T-cell (primary cell): ENCODE measurements around the gene NRXN2. TPM values are rescaled to one million over a fixed set of nuclear protein-coding genes. Genes with fewer than 3 reads are reported as not detected.

ENCODE experiments used
- ATAC-seq, 4 experiments: fragments of 200-7000 bp in 3 of 4; fragments of 150-1000 bp in 1 of 4; cut with Tn5 transposase; replicated peaks in 1 of 4; 1 replicate in 3 of 4; 2 replicates in 1 of 4; pipeline ENCODE4 v1.10.0; 2021; ENCODE audit warnings: moderate library complexity in 3 of 4, mild to moderate bottlenecking in 2 of 4, moderate number of reproducible peaks in 1 of 4
- CTCF ChIA-PET, 2 donors: fragments of 300-600 bp; sonication (Branson Sonifier 250); formaldehyde crosslinking; loops; one replicate each; lab custom pipeline; 2022; ENCODE audit warnings: antibody characterized with exemption in 2 of 2; lab: Charles Lee
- POLR2A ChIA-PET, 2 donors: fragments of 300-600 bp; sonication (Branson Sonifier 250); formaldehyde crosslinking; loops; one replicate each; lab custom pipeline; 2022; ENCODE audit warnings: antibody characterized with exemption in 2 of 2; lab: Charles Lee
- DNase-seq, 35 experiments: peaks; one replicate each; pipeline versions ENCODE4 v3.0.0 to v3.0.0-alpha.2; 2013 to 2023
- H3K27ac ChIP-seq: one replicate; pipeline ENCODE4 v1.5.1; 2013; ENCODE audit warnings: low read length
- H3K27me3 ChIP-seq, 2 experiments: replicated peaks in 1 of 2; 1 replicate in 1 of 2; 2 replicates in 1 of 2; pipeline versions ENCODE4 v1.6.1 to v1.7.0; 2013; ENCODE audit warnings: low read length in 1 of 2, mixed read lengths in 1 of 2; ENCODE audit not compliant: control insufficient read depth in 2 of 2, insufficient read depth in 2 of 2; ENCODE audit errors: extremely low read depth in 1 of 2
- H3K36me3 ChIP-seq, 2 donors: 1 replicate in 1 of 2; 2 replicates in 1 of 2; pipeline versions ENCODE4 v1.6.1 to v1.7.0; 2013; ENCODE audit warnings: low read length in 1 of 2; ENCODE audit not compliant: control insufficient read depth in 2 of 2, insufficient read depth in 1 of 2; ENCODE audit errors: extremely low read depth in 1 of 2
- H3K4me1 ChIP-seq, 2 experiments: 1 replicate in 1 of 2; 2 replicates in 1 of 2; pipeline versions ENCODE4 v1.6.1 to v1.7.0; 2013; ENCODE audit warnings: low read length in 2 of 2, mixed read lengths in 1 of 2; ENCODE audit not compliant: insufficient read depth in 2 of 2, control insufficient read depth in 1 of 2; ENCODE audit errors: extremely low read depth in 1 of 2
- H3K4me3 ChIP-seq, 2 donors: 1 replicate in 1 of 2; 2 replicates in 1 of 2; pipeline versions ENCODE4 v1.5.1 to v1.7.0; 2013; ENCODE audit warnings: mild to moderate bottlenecking in 2 of 2, low read length in 1 of 2, moderate library complexity in 1 of 2; ENCODE audit not compliant: control insufficient read depth in 1 of 2; ENCODE audit errors: extremely low read depth in 1 of 2
- H3K9me3 ChIP-seq: 2 replicates; pipeline ENCODE4 v1.7.0; 2013
- H3K27ac Mint-ChIP-seq, 2 donors: one replicate each; pipeline ENCODE4 v1.8.0; 2020 to 2021; ENCODE audit warnings: mild to moderate bottlenecking in 2 of 2, mixed read lengths in 2 of 2
- H3K27me3 Mint-ChIP-seq, 2 donors: one replicate each; pipeline ENCODE4 v1.8.0; 2021 to 2022; ENCODE audit warnings: mixed read lengths in 2 of 2
- H3K36me3 Mint-ChIP-seq: one replicate; pipeline ENCODE4 v1.8.0; 2021; ENCODE audit warnings: mixed read lengths
- H3K4me1 Mint-ChIP-seq, 3 donors: one replicate each; pipeline ENCODE4 v1.8.0; 2020 to 2022; ENCODE audit warnings: mixed read lengths in 3 of 3, mild to moderate bottlenecking in 1 of 3
- H3K4me3 Mint-ChIP-seq, 3 donors: one replicate each; pipeline ENCODE4 v1.8.0; 2020 to 2022; ENCODE audit warnings: mild to moderate bottlenecking in 3 of 3, mixed read lengths in 3 of 3, moderate library complexity in 3 of 3
- H3K9me3 Mint-ChIP-seq, 3 donors: one replicate each; pipeline ENCODE4 v1.8.0; 2020 to 2022; ENCODE audit warnings: mixed read lengths in 3 of 3
- WGBS: methylation state at CpG from one replicate; pipeline ENCODE4 v1.1.5; 2013; ENCODE audit warnings: missing lambda C conversion rate; ENCODE audit not compliant: insufficient coverage; 5-methylcytosine and 5-hydroxymethylcytosine counted together
- total RNA-seq, 35 experiments: library from RNA in 6 of 35; stranded (reverse) in 6 of 35; fragments of 120-200 nt in 1 of 35; gene quantifications; one replicate each; pipeline versions ENCODE4 v1.2.1 to v1.2.4 and lab custom pipeline; 2013 to 2026

NRXN2 gene
- total RNA-seq, 5 donors from 2014 or later (not counting 1 experiment from before 2014, with no cell fraction given): 0.43 to 0.70 (median 0.47) TPM; not detected in 2

DNA sequence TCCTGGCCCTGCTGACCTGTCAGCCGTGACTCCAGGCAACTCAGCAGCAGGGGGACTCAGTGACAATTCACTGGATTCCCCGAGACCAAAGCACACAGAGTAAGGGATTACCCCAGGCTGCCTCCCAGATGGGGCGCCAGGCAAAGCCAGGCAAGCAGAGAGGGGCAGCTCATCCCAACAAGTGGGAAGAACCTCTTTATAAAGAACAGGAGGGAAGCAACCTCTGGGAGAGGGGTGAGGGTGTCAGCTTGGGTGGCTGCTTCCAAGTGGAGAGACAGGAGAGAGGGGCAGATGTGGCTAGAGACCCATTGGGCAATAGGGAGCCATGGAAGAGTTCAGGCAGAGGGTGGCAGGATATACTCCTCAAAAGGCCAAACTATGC, 130.8 kb downstream of the NRXN2 start:
- H3K4me3 Mint-ChIP-seq: no peak overlapping the region
- CTCF ChIA-PET: no interaction called here

DNA sequence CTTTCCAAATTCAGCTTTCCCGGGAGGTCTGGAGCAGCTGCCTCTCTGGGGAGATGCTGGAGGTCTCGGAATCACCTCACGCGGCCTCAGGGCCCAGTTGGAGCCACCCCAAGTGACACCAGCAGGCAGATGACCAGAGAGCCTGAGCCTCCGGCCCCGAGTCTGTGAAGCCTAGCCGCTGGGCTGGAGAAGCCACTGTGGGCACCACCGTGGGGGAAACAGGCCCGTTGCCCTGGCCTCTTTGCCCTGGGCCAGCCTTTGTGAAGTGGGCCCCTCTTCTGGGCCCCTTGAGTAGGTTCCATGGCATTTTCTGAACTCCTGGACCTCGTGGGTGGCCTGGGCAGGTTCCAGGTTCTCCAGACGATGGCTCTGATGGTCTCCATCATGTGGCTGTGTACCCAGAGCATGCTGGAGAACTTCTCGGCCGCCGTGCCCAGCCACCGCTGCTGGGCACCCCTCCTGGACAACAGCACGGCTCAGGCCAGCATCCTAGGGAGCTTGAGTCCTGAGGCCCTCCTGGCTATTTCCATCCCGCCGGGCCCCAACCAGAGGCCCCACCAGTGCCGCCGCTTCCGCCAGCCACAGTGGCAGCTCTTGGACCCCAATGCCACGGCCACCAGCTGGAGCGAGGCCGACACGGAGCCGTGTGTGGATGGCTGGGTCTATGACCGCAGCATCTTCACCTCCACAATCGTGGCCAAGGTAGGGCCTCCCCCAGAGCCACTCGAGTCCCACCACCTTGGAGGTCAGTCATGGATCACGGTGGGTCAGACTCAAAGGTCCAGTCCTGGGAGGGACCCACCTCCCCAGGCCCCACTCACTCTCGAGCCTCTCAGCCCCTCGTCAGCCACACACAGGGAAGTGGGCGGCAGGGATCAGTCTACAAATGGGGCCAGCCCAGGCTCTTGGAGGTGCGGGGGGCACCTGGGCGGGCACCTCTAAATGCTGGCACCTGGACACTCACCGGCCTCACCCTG, 131.5 kb downstream of the NRXN2 start:
- ATAC-seq (no peak), DNase-seq (no peak)
- H3K9me3 ChIP-seq: no peaks in the 10 kb centered on the region
- ChIA-PET POLR2A (no interaction called here), CTCF (no interaction called here)
- Mint-ChIP-seq H3K4me3 (no peak overlapping the region), H3K27ac (no peak overlapping the region), H3K9me3 (peaks cover 0 to 12% (median 5%) of the 10 kb centered on the region in 3 donors), H3K27me3 (peaks cover 9 to 15% of the 10 kb centered on the region in 2 donors), H3K4me1 (no peaks in the 10 kb centered on the region), H3K36me3 (no peaks in the 10 kb centered on the region)
- no peaks in the 10 kb centered on the region for H3K36me3 ChIP-seq
- no peaks in the 10 kb centered on the region for H3K4me1 ChIP-seq
- no peak overlapping the region for H3K27ac ChIP-seq
- H3K4me3 ChIP-seq: no peak overlapping the region
- H3K27me3 ChIP-seq: peaks cover 0 to 43% of the 10 kb centered on the region in 2 experiments
- 86% methylated on average over 35 of the region's 36 CpGs for WGBS

More for the DNA sequence above, 130.8 kb downstream of the NRXN2 start:
- no peaks in the 10 kb centered on the region for H3K9me3 ChIP-seq
- H3K27ac Mint-ChIP-seq: no peak overlapping the region
- H3K9me3 Mint-ChIP-seq: peaks cover 0 to 12% (median 5%) of the 10 kb centered on the region in 3 donors
- H3K4me3 ChIP-seq: no peak overlapping the region
- 29% methylated on average over 1 of the region's 3 CpGs for WGBS
- no peaks in the 10 kb centered on the region for H3K4me1 Mint-ChIP-seq
- ATAC-seq (no peak), DNase-seq (no peak)
- no peaks in the 10 kb centered on the region for H3K36me3 ChIP-seq
- H3K27me3 Mint-ChIP-seq: peaks cover 7 to 18% of the 10 kb centered on the region in 2 donors
- POLR2A ChIA-PET: no interaction called here
- H3K36me3 Mint-ChIP-seq: no peaks in the 10 kb centered on the region
- no peak overlapping the region for H3K27ac ChIP-seq
- H3K4me1 ChIP-seq: no peaks in the 10 kb centered on the region
- H3K27me3 ChIP-seq: peaks cover 0 to 41% of the 10 kb centered on the region in 2 experiments

DNA sequence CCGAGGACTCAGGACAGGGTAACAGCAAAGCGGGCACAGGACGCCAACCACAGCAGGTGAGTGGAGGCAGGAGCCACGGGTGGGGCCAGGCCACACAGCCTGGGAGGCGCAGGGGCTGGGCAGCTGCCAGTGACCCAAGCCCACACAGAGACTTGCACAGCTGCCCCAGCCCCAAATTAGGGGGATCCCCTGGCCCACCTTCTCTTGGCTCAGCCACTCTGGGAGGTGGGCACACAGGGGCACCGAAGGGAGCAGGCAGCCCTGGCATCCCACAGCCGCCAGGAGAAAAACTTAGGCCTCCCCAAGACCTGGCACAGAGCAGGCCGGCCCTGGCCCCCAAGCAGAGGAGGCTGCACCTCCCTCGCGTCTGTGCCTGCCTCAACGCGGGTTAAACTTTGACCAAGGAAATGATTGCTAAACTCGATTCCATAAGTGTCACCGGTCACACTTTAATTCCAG, 132.2 kb downstream of the NRXN2 start, which contains the start of gene SLC22A12:
SLC22A12 (plus strand) TSS at position 458 of the 459 bp plus-strand sequence. CDS start 337 bp downstream, outside the sequence.
- H3K4me1 ChIP-seq: no peaks in the 10 kb centered on the region
- CTCF ChIA-PET: no interaction called here
- H3K27me3 ChIP-seq: peaks cover 0 to 46% of the 10 kb centered on the region in 2 experiments
- no peaks in the 10 kb centered on the region for H3K36me3 ChIP-seq
- Mint-ChIP-seq H3K4me1 (no peaks in the 10 kb centered on the region), H3K36me3 (no peaks in the 10 kb centered on the region), H3K9me3 (peaks cover 0 to 12% (median 5%) of the 10 kb centered on the region in 3 donors), H3K27ac (no peak within 1 kb of the TSS), H3K4me3 (no peak within 1 kb of the TSS), H3K27me3 (peaks cover 16 to 21% of the 10 kb centered on the region in 2 donors)
- ATAC-seq (no peak), DNase-seq (no peak)
- no peak within 1 kb of the TSS for H3K27ac ChIP-seq
- no peak within 1 kb of the TSS for H3K4me3 ChIP-seq
- H3K9me3 ChIP-seq: no peaks in the 10 kb centered on the region
- WGBS: 80% methylated on average over 12 of the region's 14 CpGs
- POLR2A ChIA-PET: no interaction called here

- H3K9me3 ChIP-seq: no peaks in the 10 kb centered on the region
- H3K27ac ChIP-seq: no peak overlapping the region
- no peaks in the 10 kb centered on the region for H3K36me3 ChIP-seq
- H3K27me3 ChIP-seq: peaks cover 0 to 59% of the 10 kb centered on the region in 2 experiments
- no CpG with 5 or more reads among the region's 2 CpGs for WGBS
- ChIA-PET POLR2A (no interaction called here), CTCF (no interaction called here)
- H3K4me3 ChIP-seq: no peak overlapping the region
- Mint-ChIP-seq H3K27me3 (peaks cover 16 to 29% of the 10 kb centered on the region in 2 donors), H3K4me1 (no peaks in the 10 kb centered on the region), H3K27ac (no peak overlapping the region), H3K4me3 (no peak overlapping the region), H3K36me3 (no peaks in the 10 kb centered on the region), H3K9me3 (peaks cover 0 to 12% (median 5%) of the 10 kb centered on the region in 3 donors)
- no peak for ATAC-seq
- H3K4me1 ChIP-seq: no peaks in the 10 kb centered on the region
- no peak for DNase-seq
Measured at GRCh38 chr11:64588701-64589100, 134.3 kb downstream of the NRXN2 start.

DNA sequence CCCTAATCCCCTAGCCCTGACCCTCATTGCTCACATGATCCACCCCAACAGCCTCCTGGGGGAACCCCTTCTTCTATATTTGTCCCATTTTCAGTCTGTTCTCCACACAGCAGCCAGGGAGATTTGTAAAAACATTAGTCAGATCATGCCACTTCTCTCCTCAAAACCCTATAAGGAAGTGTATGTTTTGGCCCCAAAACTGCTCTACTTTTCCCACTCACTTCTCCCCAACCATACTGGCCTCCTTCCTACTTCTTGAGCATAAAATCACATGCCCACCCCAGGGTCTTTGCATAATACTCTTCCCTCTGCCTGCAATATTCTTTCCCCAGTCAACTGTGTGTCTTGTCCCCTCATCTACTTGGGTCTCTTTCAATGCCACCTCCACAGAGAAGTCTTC, 136.6 kb downstream of the NRXN2 start:
- CTCF ChIA-PET: no interaction called here
- H3K4me3 Mint-ChIP-seq: no peak overlapping the region
- H3K9me3 Mint-ChIP-seq: peaks cover 0 to 12% (median 5%) of the 10 kb centered on the region in 3 donors

GRCh38 chr11:64585150-64585549, 137.8 kb downstream of the NRXN2 start:
- peaks cover 0 to 39% of the 10 kb centered on the region in 2 experiments for H3K27me3 ChIP-seq
- Mint-ChIP-seq H3K27ac (no peak overlapping the region), H3K4me3 (no peak overlapping the region), H3K4me1 (no peaks in the 10 kb centered on the region), H3K36me3 (no peaks in the 10 kb centered on the region), H3K9me3 (peaks cover 0 to 12% (median 5%) of the 10 kb centered on the region in 3 donors), H3K27me3 (peaks cover 16 to 26% of the 10 kb centered on the region in 2 donors)
- DNase-seq (no peak), ATAC-seq (no peak)
- H3K36me3 ChIP-seq: no peaks in the 10 kb centered on the region
- ChIA-PET CTCF (no interaction called here), POLR2A (no interaction called here)
- 76% methylated on average over 7 of the region's 8 CpGs for whole genome bisulfite sequencing
- H3K9me3 ChIP-seq: no peaks in the 10 kb centered on the region
- no peaks in the 10 kb centered on the region for H3K4me1 ChIP-seq
- H3K4me3 ChIP-seq: no peak overlapping the region
- no peak overlapping the region for H3K27ac ChIP-seq

More for the DNA sequence above, 136.6 kb downstream of the NRXN2 start:
- H3K36me3 Mint-ChIP-seq: no peaks in the 10 kb centered on the region
- Histone ChIP-seq H3K4me3 (no peak overlapping the region), H3K36me3 (no peaks in the 10 kb centered on the region), H3K4me1 (no peaks in the 10 kb centered on the region), H3K27me3 (peaks cover 0 to 51% of the 10 kb centered on the region in 2 experiments), H3K27ac (no peak overlapping the region), H3K9me3 (no peaks in the 10 kb centered on the region)
- no peak overlapping the region for H3K27ac Mint-ChIP-seq
- H3K4me1 Mint-ChIP-seq: no peaks in the 10 kb centered on the region
- peaks cover 16 to 29% of the 10 kb centered on the region in 2 donors for H3K27me3 Mint-ChIP-seq
- DNase-seq (no peak), ATAC-seq (no peak)
- POLR2A ChIA-PET: no interaction called here
